WTC11 (cell line): Measurements from ENCODE around the gene IGSF9. TPM values are rescaled to one million over a fixed set of nuclear protein-coding genes. Genes with fewer than 3 reads are reported as not detected.

ENCODE experiments used
- ATAC-seq: fragments of 200-7000 bp; cut with Tn5 transposase; 2 replicates; pipeline ENCODE4 v1.10.0; 2021; ENCODE audit warnings: mild to moderate bottlenecking, moderate library complexity
- CTCF ChIA-PET: fragments of 300-600 bp; sonication (Branson Sonifier 250); formaldehyde crosslinking; loops from one replicate; lab custom pipeline; 2021; ENCODE audit warnings: antibody characterized with exemption; lab: Charles Lee
- POLR2A ChIA-PET: fragments of 350-600 bp; sonication (Branson Sonifier 250); formaldehyde crosslinking; loops from one replicate; lab custom pipeline; 2021; ENCODE audit warnings: antibody characterized with exemption; lab: Charles Lee
- DNase-seq: peaks from one replicate; pipeline ENCODE4 v3.0.0; 2021; ENCODE audit warnings: low spot score
- H3K27ac Mint-ChIP-seq: 2 replicates; pipeline ENCODE4 v1.8.0; 2021; ENCODE audit warnings: mixed read lengths
- H3K27me3 Mint-ChIP-seq: 2 replicates; pipeline ENCODE4 v1.8.0; 2021; ENCODE audit warnings: low read depth, mild to moderate bottlenecking, moderate library complexity, mixed read lengths
- H3K36me3 Mint-ChIP-seq: 2 replicates; pipeline ENCODE4 v1.8.0; 2021; ENCODE audit warnings: mixed read lengths
- H3K4me1 Mint-ChIP-seq: 2 replicates; pipeline ENCODE4 v1.8.0; 2022; ENCODE audit warnings: mixed read lengths
- H3K4me3 Mint-ChIP-seq: 2 replicates; pipeline ENCODE4 v1.8.0; 2021; ENCODE audit warnings: mild to moderate bottlenecking, moderate library complexity, mixed read lengths
- H3K9me3 Mint-ChIP-seq: 2 replicates; pipeline ENCODE4 v1.8.0; 2021; ENCODE audit warnings: mixed read lengths
- CREM ChIP-seq: sonication (generic); formaldehyde crosslinking; IDR thresholded peaks from 2 replicates; pipeline ENCODE4 v1.8.1; 2022; ENCODE audit warnings: mild to moderate bottlenecking, missing genetic modification reagents, moderate library complexity
- ELF4 ChIP-seq: sonication (generic); formaldehyde crosslinking; IDR thresholded peaks from 2 replicates; pipeline ENCODE4 v1.8.1; 2022; ENCODE audit warnings: low read depth, mild to moderate bottlenecking, moderate library complexity, missing genetic modification reagents
- FOXK1 ChIP-seq: sonication (generic); formaldehyde crosslinking; IDR thresholded peaks from 2 replicates; pipeline ENCODE4 v1.8.0; 2022; ENCODE audit warnings: mild to moderate bottlenecking, moderate library complexity, missing genetic modification reagents
- GABPB1 ChIP-seq: sonication (generic); formaldehyde crosslinking; IDR thresholded peaks from 2 replicates; pipeline ENCODE4 v1.8.1; 2023; ENCODE audit warnings: mild to moderate bottlenecking, missing genetic modification reagents
- GTF2I ChIP-seq: fragments of 250-450 bp; sonication (Bioruptor Pico); conservative IDR thresholded peaks from 2 replicates; pipeline ENCODE4 v1.4.0; 2021; ENCODE audit warnings: mild to moderate bottlenecking
- IRF2 ChIP-seq: sonication (generic); formaldehyde crosslinking; IDR thresholded peaks from 2 replicates; pipeline ENCODE4 v1.8.0; 2022; ENCODE audit warnings: low read depth, missing genetic modification reagents, borderline replicate concordance
- MXD4 ChIP-seq: fragments of 250-450 bp; sonication (Bioruptor Pico); IDR thresholded peaks from 2 replicates; pipeline ENCODE4 v1.8.0; 2021; ENCODE audit warnings: mild to moderate bottlenecking, moderate library complexity, borderline replicate concordance
- PRRX2 ChIP-seq: fragments of 250-450 bp; sonication (Bioruptor Pico); IDR thresholded peaks from 2 replicates; pipeline ENCODE4 v1.8.0; 2021; ENCODE audit warnings: mild to moderate bottlenecking
- RELA ChIP-seq: sonication (generic); formaldehyde crosslinking; IDR thresholded peaks from 2 replicates; pipeline ENCODE4 v1.8.1; 2022; ENCODE audit warnings: missing genetic modification reagents, mild to moderate bottlenecking, borderline replicate concordance
- RORB ChIP-seq: fragments of 250-450 bp; sonication (Bioruptor Pico); IDR thresholded peaks from 2 replicates; pipeline ENCODE4 v1.9.0; 2021; ENCODE audit warnings: mild to moderate bottlenecking
- SOX15 ChIP-seq: fragments of 250-450 bp; sonication (Bioruptor Pico); IDR thresholded peaks from 2 replicates; pipeline ENCODE4 v1.9.0; 2021; ENCODE audit warnings: mild to moderate bottlenecking
- TEAD4 ChIP-seq: sonication (generic); formaldehyde crosslinking; IDR thresholded peaks from 2 replicates; pipeline ENCODE4 v1.8.0; 2022; ENCODE audit warnings: mild to moderate bottlenecking, missing genetic modification reagents
- ZBTB21 ChIP-seq: sonication (generic); formaldehyde crosslinking; IDR thresholded peaks from 2 replicates; pipeline ENCODE4 v1.8.1; 2023; ENCODE audit warnings: mild to moderate bottlenecking, missing genetic modification reagents, borderline replicate concordance
- ZNF317 ChIP-seq: sonication (generic); formaldehyde crosslinking; IDR thresholded peaks from 2 replicates; pipeline ENCODE4 v1.8.1; 2023; ENCODE audit warnings: low read depth, mild to moderate bottlenecking, moderate library complexity, missing genetic modification reagents, borderline replicate concordance
- ZNF396 ChIP-seq: fragments of 250-450 bp; sonication (Bioruptor Pico); IDR thresholded peaks from 2 replicates; pipeline ENCODE4 v1.8.0; 2021; ENCODE audit warnings: mild to moderate bottlenecking, moderate library complexity, borderline replicate concordance
- total RNA-seq: library from RNA; stranded (reverse); gene quantifications from 3 replicates; pipeline ENCODE4 v1.2.3, GENCODE V29; 2021
- TF ChIP-seq, protein P1 (sequence below): sonication (generic); formaldehyde crosslinking; IDR thresholded peaks from 2 replicates; pipeline ENCODE4 v1.8.0; 2022; ENCODE audit warnings: mild to moderate bottlenecking, missing genetic modification reagents
- TF ChIP-seq, protein P2 (sequence below): sonication (generic); formaldehyde crosslinking; IDR thresholded peaks from 2 replicates; pipeline ENCODE4 v1.8.1; 2023; ENCODE audit warnings: mild to moderate bottlenecking, missing genetic modification reagents, moderate library complexity
- TF ChIP-seq, protein P3 (sequence below): sonication (generic); formaldehyde crosslinking; conservative IDR thresholded peaks from 2 replicates; pipeline ENCODE4 v1.8.1; 2022; ENCODE audit warnings: mild to moderate bottlenecking, missing genetic modification reagents
- TF ChIP-seq, protein P4 (sequence below): sonication (generic); formaldehyde crosslinking; IDR thresholded peaks from 2 replicates; pipeline ENCODE4 v1.8.0; 2022; ENCODE audit warnings: mild to moderate bottlenecking, missing genetic modification reagents
- TF ChIP-seq, protein P5 (sequence below): fragments of 250-450 bp; sonication (Bioruptor Pico); IDR thresholded peaks from 2 replicates; pipeline ENCODE4 v1.9.0; 2021; ENCODE audit warnings: mild to moderate bottlenecking, borderline replicate concordance

The IGSF9 gene
- total RNA-seq, 1 experiment from 2014 or later: 16.4 TPM

DNA sequence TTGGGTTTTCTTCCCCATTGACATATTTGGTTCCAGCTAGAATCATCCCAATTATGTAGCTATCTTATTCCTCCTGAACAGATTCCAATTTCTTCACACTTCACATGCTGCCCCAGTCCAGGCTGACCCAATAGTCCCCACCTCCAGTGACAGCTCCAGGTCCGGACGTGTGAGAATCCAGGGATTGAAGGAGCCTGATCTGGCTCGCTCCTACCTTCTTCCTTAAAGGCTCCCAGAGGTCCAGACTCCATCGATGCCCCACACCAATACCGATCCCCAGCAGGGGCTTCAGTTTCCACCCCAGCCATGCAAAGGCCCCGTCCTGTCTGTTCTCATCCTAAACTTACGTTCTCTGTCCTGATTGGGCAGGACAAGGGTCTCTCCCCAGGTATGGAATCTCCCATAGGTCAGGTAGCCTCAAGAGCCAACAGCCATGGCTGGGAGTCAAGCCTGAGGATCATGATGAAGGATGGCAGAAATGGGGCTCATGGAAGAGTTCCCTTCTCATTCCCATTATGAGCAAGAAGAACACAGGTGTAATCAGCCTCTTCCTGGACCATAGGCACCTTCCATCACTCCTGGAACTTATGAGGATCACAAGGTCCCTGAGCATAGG, 29.0 kb upstream of the IGSF9 start:
- peaks cover 3% of the 10 kb centered on the region; the same call in 1 of the 2 replicates for H3K27me3 Mint-ChIP-seq
- H3K9me3 Mint-ChIP-seq: no peaks in the 10 kb centered on the region
- H3K4me1 Mint-ChIP-seq: no peaks in the 10 kb centered on the region
- no peak overlapping the region for H3K27ac Mint-ChIP-seq
- no peak for ATAC-seq
- H3K36me3 Mint-ChIP-seq: no peaks in the 10 kb centered on the region
- CTCF ChIA-PET: no interaction called here
- POLR2A ChIA-PET: no interaction called here
- DNase-seq: no peak
- H3K4me3 Mint-ChIP-seq: no peak overlapping the region
- TF ChIP-seq GABPB1 (CRISPR knock-in tag): no peak
- no peak for TF ChIP-seq ZNF396 (CRISPR knock-in tag)
- no peak for TF ChIP-seq TEAD4 (CRISPR knock-in tag)
- TF ChIP-seq RORB (CRISPR knock-in tag): no peak
- no peak for TF ChIP-seq GTF2I (CRISPR knock-in tag)
- TF ChIP-seq, protein P1, sequence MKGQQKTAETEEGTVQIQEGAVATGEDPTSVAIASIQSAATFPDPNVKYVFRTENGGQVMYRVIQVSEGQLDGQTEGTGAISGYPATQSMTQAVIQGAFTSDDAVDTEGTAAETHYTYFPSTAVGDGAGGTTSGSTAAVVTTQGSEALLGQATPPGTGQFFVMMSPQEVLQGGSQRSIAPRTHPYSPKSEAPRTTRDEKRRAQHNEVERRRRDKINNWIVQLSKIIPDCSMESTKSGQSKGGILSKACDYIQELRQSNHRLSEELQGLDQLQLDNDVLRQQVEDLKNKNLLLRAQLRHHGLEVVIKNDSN (CRISPR knock-in tag): no peak
- TF ChIP-seq ZNF317 (CRISPR knock-in tag): no peak
- TF ChIP-seq MXD4 (CRISPR knock-in tag): no peak
- no peak for TF ChIP-seq RELA (CRISPR knock-in tag)

DNA sequence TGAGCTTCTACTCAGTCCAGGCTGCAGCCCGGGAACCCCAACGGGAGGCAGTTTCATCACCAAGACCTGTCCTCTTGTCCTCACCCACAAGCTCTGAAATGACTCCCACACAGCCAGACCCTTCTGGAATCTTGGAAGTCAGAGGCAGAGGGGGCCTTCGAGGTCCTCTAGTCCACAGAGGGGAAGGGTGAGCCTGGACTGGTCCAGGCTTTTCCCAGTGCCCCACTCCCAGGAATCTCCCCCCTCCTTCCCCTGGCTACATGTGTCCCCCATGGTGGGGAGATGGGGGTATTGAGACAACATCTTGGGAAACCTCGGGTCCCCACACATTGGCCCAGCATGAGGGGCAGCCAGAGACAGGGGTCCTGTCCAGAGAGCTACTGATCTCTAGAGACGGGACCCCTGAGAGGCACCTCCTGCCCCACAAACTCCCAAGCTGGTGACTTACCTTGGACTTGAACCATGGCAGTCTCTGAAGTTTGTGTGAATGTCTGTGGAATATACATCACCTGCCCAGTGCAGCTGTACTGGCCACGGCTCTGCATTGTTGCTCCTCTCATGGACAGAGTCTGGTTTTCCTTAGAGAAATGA, 28.0 kb upstream of the IGSF9 start:
- ChIA-PET POLR2A (interaction anchor here (0.6 kb wide), 1 partner anchor 406 kb away, joined by 3 read pairs; no protein-coding TSS in a partner anchor), CTCF (interaction anchor here (0.9 to 2.8 kb wide), 2 partner anchors 33 to 105 kb away, joined by 5 to 25 read pairs; no protein-coding TSS in a partner anchor)
- no peaks in the 10 kb centered on the region for H3K4me1 Mint-ChIP-seq
- ATAC-seq (no peak), DNase-seq (no peak)
- H3K27me3 Mint-ChIP-seq: peaks cover 3% of the 10 kb centered on the region; the same call in 1 of the 2 replicates
- H3K4me3 Mint-ChIP-seq: no peak overlapping the region
- no peaks in the 10 kb centered on the region for H3K36me3 Mint-ChIP-seq
- no peak overlapping the region for H3K27ac Mint-ChIP-seq
- no peaks in the 10 kb centered on the region for H3K9me3 Mint-ChIP-seq
- TF ChIP-seq, protein P2, sequence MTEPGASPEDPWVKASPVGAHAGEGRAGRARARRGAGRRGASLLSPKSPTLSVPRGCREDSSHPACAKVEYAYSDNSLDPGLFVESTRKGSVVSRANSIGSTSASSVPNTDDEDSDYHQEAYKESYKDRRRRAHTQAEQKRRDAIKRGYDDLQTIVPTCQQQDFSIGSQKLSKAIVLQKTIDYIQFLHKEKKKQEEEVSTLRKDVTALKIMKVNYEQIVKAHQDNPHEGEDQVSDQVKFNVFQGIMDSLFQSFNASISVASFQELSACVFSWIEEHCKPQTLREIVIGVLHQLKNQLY (CRISPR knock-in tag): no peak
- TF ChIP-seq PRRX2 (CRISPR knock-in tag) (no peak), ZNF396 (CRISPR knock-in tag) (no peak), FOXK1 (no peak), ELF4 (CRISPR knock-in tag) (no peak), CREM (no peak), SOX15 (CRISPR knock-in tag) (no peak), IRF2 (CRISPR knock-in tag) (no peak)

DNA sequence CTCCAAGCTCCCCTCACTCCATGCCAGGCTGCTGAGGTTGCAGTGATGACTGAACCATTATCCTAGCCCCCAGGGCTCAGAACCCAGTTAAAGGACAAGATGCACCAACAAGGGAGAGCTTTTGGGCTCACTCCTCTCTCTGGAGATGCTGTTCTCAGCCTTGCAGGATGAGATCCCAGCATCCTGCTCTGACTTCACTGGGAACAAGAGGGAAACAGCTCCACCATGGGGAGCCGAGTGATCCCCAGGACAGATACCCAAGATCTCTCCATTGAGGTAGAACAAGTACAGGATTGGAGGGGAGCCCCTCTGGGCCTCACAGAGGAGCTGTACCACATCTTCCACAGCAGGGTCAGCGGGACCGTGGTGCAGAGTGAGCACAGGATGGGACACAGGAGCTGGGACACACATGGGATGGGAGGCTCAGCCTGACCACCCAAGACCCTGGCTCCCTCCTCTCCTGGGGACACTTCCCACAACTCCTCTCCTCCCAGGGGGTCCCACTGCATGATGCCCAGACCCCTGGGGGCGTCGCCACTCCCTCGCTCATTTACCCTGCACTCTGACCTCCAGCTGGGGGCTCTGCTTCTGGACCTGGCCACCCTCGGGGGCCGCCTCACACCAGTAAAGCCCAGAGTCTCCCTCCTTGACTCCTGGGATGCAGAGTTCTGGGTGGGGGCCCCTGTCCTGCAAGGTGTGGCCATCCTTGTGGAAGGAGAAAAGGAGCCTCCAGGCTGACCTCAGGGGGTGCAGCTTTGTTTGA, 27.2 kb upstream of the IGSF9 start:
- peaks cover 3% of the 10 kb centered on the region; the same call in 1 of the 2 replicates for H3K27me3 Mint-ChIP-seq
- H3K9me3 Mint-ChIP-seq: no peaks in the 10 kb centered on the region
- H3K4me1 Mint-ChIP-seq: no peaks in the 10 kb centered on the region
- ATAC-seq: no peak
- DNase-seq: no peak
- H3K27ac Mint-ChIP-seq: no peak overlapping the region
- TF ChIP-seq, protein P3, sequence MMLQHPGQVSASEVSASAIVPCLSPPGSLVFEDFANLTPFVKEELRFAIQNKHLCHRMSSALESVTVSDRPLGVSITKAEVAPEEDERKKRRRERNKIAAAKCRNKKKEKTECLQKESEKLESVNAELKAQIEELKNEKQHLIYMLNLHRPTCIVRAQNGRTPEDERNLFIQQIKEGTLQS (CRISPR knock-in tag): no peak
- TF ChIP-seq, protein P4, sequence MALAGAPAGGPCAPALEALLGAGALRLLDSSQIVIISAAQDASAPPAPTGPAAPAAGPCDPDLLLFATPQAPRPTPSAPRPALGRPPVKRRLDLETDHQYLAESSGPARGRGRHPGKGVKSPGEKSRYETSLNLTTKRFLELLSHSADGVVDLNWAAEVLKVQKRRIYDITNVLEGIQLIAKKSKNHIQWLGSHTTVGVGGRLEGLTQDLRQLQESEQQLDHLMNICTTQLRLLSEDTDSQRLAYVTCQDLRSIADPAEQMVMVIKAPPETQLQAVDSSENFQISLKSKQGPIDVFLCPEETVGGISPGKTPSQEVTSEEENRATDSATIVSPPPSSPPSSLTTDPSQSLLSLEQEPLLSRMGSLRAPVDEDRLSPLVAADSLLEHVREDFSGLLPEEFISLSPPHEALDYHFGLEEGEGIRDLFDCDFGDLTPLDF (CRISPR knock-in tag): no peak
- no peak for TF ChIP-seq PRRX2 (CRISPR knock-in tag)
- TF ChIP-seq, protein P5, sequence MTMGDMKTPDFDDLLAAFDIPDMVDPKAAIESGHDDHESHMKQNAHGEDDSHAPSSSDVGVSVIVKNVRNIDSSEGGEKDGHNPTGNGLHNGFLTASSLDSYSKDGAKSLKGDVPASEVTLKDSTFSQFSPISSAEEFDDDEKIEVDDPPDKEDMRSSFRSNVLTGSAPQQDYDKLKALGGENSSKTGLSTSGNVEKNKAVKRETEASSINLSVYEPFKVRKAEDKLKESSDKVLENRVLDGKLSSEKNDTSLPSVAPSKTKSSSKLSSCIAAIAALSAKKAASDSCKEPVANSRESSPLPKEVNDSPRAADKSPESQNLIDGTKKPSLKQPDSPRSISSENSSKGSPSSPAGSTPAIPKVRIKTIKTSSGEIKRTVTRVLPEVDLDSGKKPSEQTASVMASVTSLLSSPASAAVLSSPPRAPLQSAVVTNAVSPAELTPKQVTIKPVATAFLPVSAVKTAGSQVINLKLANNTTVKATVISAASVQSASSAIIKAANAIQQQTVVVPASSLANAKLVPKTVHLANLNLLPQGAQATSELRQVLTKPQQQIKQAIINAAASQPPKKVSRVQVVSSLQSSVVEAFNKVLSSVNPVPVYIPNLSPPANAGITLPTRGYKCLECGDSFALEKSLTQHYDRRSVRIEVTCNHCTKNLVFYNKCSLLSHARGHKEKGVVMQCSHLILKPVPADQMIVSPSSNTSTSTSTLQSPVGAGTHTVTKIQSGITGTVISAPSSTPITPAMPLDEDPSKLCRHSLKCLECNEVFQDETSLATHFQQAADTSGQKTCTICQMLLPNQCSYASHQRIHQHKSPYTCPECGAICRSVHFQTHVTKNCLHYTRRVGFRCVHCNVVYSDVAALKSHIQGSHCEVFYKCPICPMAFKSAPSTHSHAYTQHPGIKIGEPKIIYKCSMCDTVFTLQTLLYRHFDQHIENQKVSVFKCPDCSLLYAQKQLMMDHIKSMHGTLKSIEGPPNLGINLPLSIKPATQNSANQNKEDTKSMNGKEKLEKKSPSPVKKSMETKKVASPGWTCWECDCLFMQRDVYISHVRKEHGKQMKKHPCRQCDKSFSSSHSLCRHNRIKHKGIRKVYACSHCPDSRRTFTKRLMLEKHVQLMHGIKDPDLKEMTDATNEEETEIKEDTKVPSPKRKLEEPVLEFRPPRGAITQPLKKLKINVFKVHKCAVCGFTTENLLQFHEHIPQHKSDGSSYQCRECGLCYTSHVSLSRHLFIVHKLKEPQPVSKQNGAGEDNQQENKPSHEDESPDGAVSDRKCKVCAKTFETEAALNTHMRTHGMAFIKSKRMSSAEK: no peak
- TF ChIP-seq FOXK1: no peak
- TF ChIP-seq ZBTB21 (CRISPR knock-in tag): no peak
- no peak for TF ChIP-seq CREM
- H3K4me3 Mint-ChIP-seq: no peak overlapping the region
- POLR2A ChIA-PET: no interaction called here
- H3K36me3 Mint-ChIP-seq: no peaks in the 10 kb centered on the region
- CTCF ChIA-PET: interaction anchor here (0.9 to 2.8 kb wide), 3 partner anchors 34 to 113 kb away, joined by 3 to 25 read pairs (median 5); no protein-coding TSS in a partner anchor
